ENCODE data around the gene SLU7.

DNA sequence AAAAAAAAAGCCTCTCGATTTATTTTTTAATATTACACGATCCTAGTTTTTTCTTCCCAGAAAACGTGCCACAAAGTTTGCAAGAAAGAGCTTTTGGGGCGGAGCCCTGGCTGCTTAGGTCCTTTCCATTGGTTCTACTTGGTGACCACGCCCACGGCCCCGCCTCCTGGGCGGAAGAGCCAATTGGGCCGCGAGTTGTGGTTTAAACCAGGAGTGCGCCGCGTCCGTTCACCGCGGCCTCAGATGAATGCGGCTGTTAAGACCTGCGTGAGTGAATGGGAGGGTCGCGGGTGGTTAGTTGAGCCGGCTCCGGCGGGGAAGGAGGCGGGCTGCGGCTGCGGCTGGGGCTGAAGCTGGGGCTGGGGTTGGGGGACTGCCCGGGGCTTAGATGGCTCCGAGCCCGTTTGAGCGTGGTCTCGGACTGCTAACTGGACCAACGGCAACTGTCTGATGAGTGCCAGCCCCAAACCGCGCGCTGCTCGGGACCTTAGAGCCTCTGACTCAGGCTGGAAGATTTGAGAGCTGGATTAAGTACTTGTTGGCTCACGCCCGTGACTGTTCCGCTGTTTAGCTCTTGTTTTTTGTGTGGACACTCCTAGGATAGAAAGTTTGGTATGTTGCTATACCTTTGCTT lies 2.9 kb upstream of the SLU7 start, which contains the start of gene PTTG1:
- TF ChIP-seq SIN3A (IDR thresholded peaks at IDR 0.05; ENCODE audit: borderline replicate concordance, insufficient read depth, low read length) (peak; percentile 71; the same call in 1 of the 2 replicates), POLR2AphosphoS5 (IDR thresholded peaks at IDR 0.05; ENCODE audit: low read depth, low read length) (peak; percentile 92)
